ENCODE data around the gene SLAIN2.

The SLAIN2 gene

GRCh38 chr4:48333587-48333986 lies 7.7 kb upstream of the SLAIN2 start:
- no peak overlapping the region for H4K8ac ChIP-seq (ENCODE audit: low read length)
- no peak overlapping the region for H2BK12ac ChIP-seq (ENCODE audit: low read length in 2 of 2)
- H2BK15ac ChIP-seq (ENCODE audit: low read depth, poor library complexity, severe bottlenecking) = no peak overlapping the region
- peaks cover 1% of the 10 kb centered on the region for H3K4me1 ChIP-seq (ENCODE audit: control insufficient read depth, insufficient read depth, low read depth, low read length)
- H3K27ac ChIP-seq (ENCODE audit: low read length, poor library complexity, severe bottlenecking) = no peak overlapping the region
- 80% methylated on average over 2 of the region's 3 CpGs for whole genome bisulfite sequencing
- H3K23ac ChIP-seq (ENCODE audit: low read length in 2 of 2) = no peak overlapping the region
- H3K4me3 ChIP-seq (ENCODE audit: insufficient read depth in 1 of 2, low read depth in 1 of 2, low read length in 2 of 2) = no peak overlapping the region
- H2BK5ac ChIP-seq (ENCODE audit: low read depth, low read length, poor library complexity, severe bottlenecking) = no peak overlapping the region
- H3K27me3 ChIP-seq (ENCODE audit: control insufficient read depth in 1 of 2, insufficient read depth in 1 of 2, low read length in 2 of 2) = no peaks in the 10 kb centered on the region
- no peak overlapping the region for H4K91ac ChIP-seq (ENCODE audit: low read length)
- H3K4ac ChIP-seq (ENCODE audit: low read depth in 1 of 2, low read length in 2 of 2) = no peak overlapping the region
- H2AK5ac ChIP-seq (ENCODE audit: low read length, severe bottlenecking) = no peak overlapping the region
- no peak overlapping the region for H3K4me2 ChIP-seq (ENCODE audit: low read length, poor library complexity, severe bottlenecking)
- DNase-seq = no peak
- no peaks in the 10 kb centered on the region for H3K36me3 ChIP-seq (ENCODE audit: control insufficient read depth in 1 of 2, insufficient read depth in 2 of 2, low read depth in 1 of 2, low read length in 2 of 2)
- no peak overlapping the region for H3K9ac ChIP-seq (ENCODE audit: low read length)
- no peak overlapping the region for H2BK120ac ChIP-seq (ENCODE audit: low read depth, low read length)
- no peaks in the 10 kb centered on the region for H3K9me3 ChIP-seq (ENCODE audit: control insufficient read depth, low read length)
- H3K18ac ChIP-seq (ENCODE audit: low read depth in 1 of 2, low read length in 2 of 2) = no peak overlapping the region
- H3K14ac ChIP-seq (ENCODE audit: low read length in 2 of 2) = no peak overlapping the region
- H3K79me1 ChIP-seq (replicated peaks; ENCODE audit: low read length, poor library complexity, severe bottlenecking) = peaks cover 3% of the 10 kb centered on the region
- H2AFZ ChIP-seq (ENCODE audit: low read depth, low read length) = no peak overlapping the region

GRCh38 chr4:48334236-48334635 lies 7.1 kb upstream of the SLAIN2 start:
- Histone ChIP-seq H3K4me3 (ENCODE audit: insufficient read depth in 1 of 2, low read depth in 1 of 2, low read length in 2 of 2) (no peak overlapping the region), H2BK15ac (ENCODE audit: low read depth, poor library complexity, severe bottlenecking) (no peak overlapping the region), H3K14ac (ENCODE audit: low read length in 2 of 2) (no peak overlapping the region), H3K18ac (ENCODE audit: low read depth in 1 of 2, low read length in 2 of 2) (no peak overlapping the region), H3K79me1 (replicated peaks; ENCODE audit: low read length, poor library complexity, severe bottlenecking) (peaks cover 7% of the 10 kb centered on the region), H3K9ac (ENCODE audit: low read length) (no peak overlapping the region), H2BK12ac (ENCODE audit: low read length in 2 of 2) (peak overlapping the region in 1 of 2 experiments; percentile 50), H2BK120ac (ENCODE audit: low read depth, low read length) (no peak overlapping the region), H3K4ac (ENCODE audit: low read depth in 1 of 2, low read length in 2 of 2) (no peak overlapping the region), H3K4me2 (ENCODE audit: low read length, poor library complexity, severe bottlenecking) (no peak overlapping the region), H3K27me3 (ENCODE audit: control insufficient read depth in 1 of 2, insufficient read depth in 1 of 2, low read length in 2 of 2) (no peaks in the 10 kb centered on the region), H3K36me3 (ENCODE audit: control insufficient read depth in 1 of 2, insufficient read depth in 2 of 2, low read depth in 1 of 2, low read length in 2 of 2) (no peaks in the 10 kb centered on the region), H2AK5ac (ENCODE audit: low read length, severe bottlenecking) (peak overlapping the region; percentile 13), H3K4me1 (ENCODE audit: control insufficient read depth, insufficient read depth, low read depth, low read length) (peaks cover 1% of the 10 kb centered on the region), H2BK5ac (ENCODE audit: low read depth, low read length, poor library complexity, severe bottlenecking) (no peak overlapping the region), H3K27ac (ENCODE audit: low read length, poor library complexity, severe bottlenecking) (no peak overlapping the region), H3K9me3 (ENCODE audit: control insufficient read depth, low read length) (no peaks in the 10 kb centered on the region), H3K23ac (ENCODE audit: low read length in 2 of 2) (no peak overlapping the region), H2AFZ (ENCODE audit: low read depth, low read length) (no peak overlapping the region), H4K91ac (ENCODE audit: low read length) (no peak overlapping the region), H4K8ac (ENCODE audit: low read length) (no peak overlapping the region)
- WGBS = 100% methylated on average over 4 of the region's 4 CpGs
- no peak for DNase-seq

- DNase-seq = no peak
- Histone ChIP-seq H3K9ac (ENCODE audit: low read length) (no peak overlapping the region), H2BK5ac (ENCODE audit: low read depth, low read length, poor library complexity, severe bottlenecking) (no peak overlapping the region), H2AFZ (ENCODE audit: low read depth, low read length) (no peak overlapping the region), H3K27ac (ENCODE audit: low read length, poor library complexity, severe bottlenecking) (no peak overlapping the region), H3K4ac (ENCODE audit: low read depth in 1 of 2, low read length in 2 of 2) (no peak overlapping the region), H3K79me1 (replicated peaks; ENCODE audit: low read length, poor library complexity, severe bottlenecking) (peaks cover 8% of the 10 kb centered on the region), H3K4me1 (ENCODE audit: control insufficient read depth, insufficient read depth, low read depth, low read length) (peaks cover 1% of the 10 kb centered on the region), H2BK120ac (ENCODE audit: low read depth, low read length) (no peak overlapping the region), H2BK12ac (ENCODE audit: low read length in 2 of 2) (no peak overlapping the region), H3K27me3 (ENCODE audit: control insufficient read depth in 1 of 2, insufficient read depth in 1 of 2, low read length in 2 of 2) (no peaks in the 10 kb centered on the region), H3K9me3 (ENCODE audit: control insufficient read depth, low read length) (no peaks in the 10 kb centered on the region), H4K8ac (ENCODE audit: low read length) (no peak overlapping the region), H3K4me2 (ENCODE audit: low read length, poor library complexity, severe bottlenecking) (no peak overlapping the region), H4K91ac (ENCODE audit: low read length) (no peak overlapping the region), H2BK15ac (ENCODE audit: low read depth, poor library complexity, severe bottlenecking) (no peak overlapping the region), H3K4me3 (ENCODE audit: insufficient read depth in 1 of 2, low read depth in 1 of 2, low read length in 2 of 2) (no peak overlapping the region), H2AK5ac (ENCODE audit: low read length, severe bottlenecking) (no peak overlapping the region), H3K14ac (ENCODE audit: low read length in 2 of 2) (no peak overlapping the region), H3K23ac (ENCODE audit: low read length in 2 of 2) (no peak overlapping the region), H3K36me3 (ENCODE audit: control insufficient read depth in 1 of 2, insufficient read depth in 2 of 2, low read depth in 1 of 2, low read length in 2 of 2) (no peaks in the 10 kb centered on the region), H3K18ac (ENCODE audit: low read depth in 1 of 2, low read length in 2 of 2) (no peak overlapping the region)
- WGBS = 95% methylated on average over 5 of the region's 5 CpGs
These were observed 6.4 kb upstream of the SLAIN2 start for GRCh38 chr4:48334900-48335384.

- no peak overlapping the region for H3K23ac ChIP-seq (ENCODE audit: low read length in 2 of 2)
- no peak overlapping the region for H2BK15ac ChIP-seq (ENCODE audit: low read depth, poor library complexity, severe bottlenecking)
- H3K4ac ChIP-seq (ENCODE audit: low read depth in 1 of 2, low read length in 2 of 2) = no peak overlapping the region
- no peak overlapping the region for H2BK5ac ChIP-seq (ENCODE audit: low read depth, low read length, poor library complexity, severe bottlenecking)
- H3K27ac ChIP-seq (ENCODE audit: low read length, poor library complexity, severe bottlenecking) = no peak overlapping the region
- no peak overlapping the region for H3K14ac ChIP-seq (ENCODE audit: low read length in 2 of 2)
- no peak overlapping the region for H4K8ac ChIP-seq (ENCODE audit: low read length)
- H4K91ac ChIP-seq (ENCODE audit: low read length) = no peak overlapping the region
- DNase-seq = no peak
- no peak overlapping the region for H3K18ac ChIP-seq (ENCODE audit: low read depth in 1 of 2, low read length in 2 of 2)
- peaks cover 8% of the 10 kb centered on the region for H3K79me1 ChIP-seq (replicated peaks; ENCODE audit: low read length, poor library complexity, severe bottlenecking)
- no peaks in the 10 kb centered on the region for H3K36me3 ChIP-seq (ENCODE audit: control insufficient read depth in 1 of 2, insufficient read depth in 2 of 2, low read depth in 1 of 2, low read length in 2 of 2)
- no peak overlapping the region for H2AFZ ChIP-seq (ENCODE audit: low read depth, low read length)
- H3K9me3 ChIP-seq (ENCODE audit: control insufficient read depth, low read length) = no peaks in the 10 kb centered on the region
- no peak overlapping the region for H3K4me3 ChIP-seq (ENCODE audit: insufficient read depth in 1 of 2, low read depth in 1 of 2, low read length in 2 of 2)
- WGBS = 100% methylated on average over 1 of the region's 3 CpGs
- no peaks in the 10 kb centered on the region for H3K4me1 ChIP-seq (ENCODE audit: control insufficient read depth, insufficient read depth, low read depth, low read length)
- H3K27me3 ChIP-seq (ENCODE audit: control insufficient read depth in 1 of 2, insufficient read depth in 1 of 2, low read length in 2 of 2) = no peaks in the 10 kb centered on the region
- H2AK5ac ChIP-seq (ENCODE audit: low read length, severe bottlenecking) = no peak overlapping the region
- no peak overlapping the region for H3K4me2 ChIP-seq (ENCODE audit: low read length, poor library complexity, severe bottlenecking)
- H3K9ac ChIP-seq (ENCODE audit: low read length) = no peak overlapping the region
- H2BK12ac ChIP-seq (ENCODE audit: low read length in 2 of 2) = no peak overlapping the region
- no peak overlapping the region for H2BK120ac ChIP-seq (ENCODE audit: low read depth, low read length)
These were observed 5.0 kb upstream of the SLAIN2 start for GRCh38 chr4:48336146-48336870.
